HG02678 (cell line): ENCODE measurements around the gene NEO1.

ENCODE experiments used
- ATAC-seq: cut with Tn5 transposase; IDR thresholded peaks from one replicate; pipeline ENCODE4 v1.9.1; 2021; ENCODE audit warnings: mild to moderate bottlenecking, moderate library complexity; ENCODE audit not compliant: unreplicated experiment

NEO1 gene

DNA sequence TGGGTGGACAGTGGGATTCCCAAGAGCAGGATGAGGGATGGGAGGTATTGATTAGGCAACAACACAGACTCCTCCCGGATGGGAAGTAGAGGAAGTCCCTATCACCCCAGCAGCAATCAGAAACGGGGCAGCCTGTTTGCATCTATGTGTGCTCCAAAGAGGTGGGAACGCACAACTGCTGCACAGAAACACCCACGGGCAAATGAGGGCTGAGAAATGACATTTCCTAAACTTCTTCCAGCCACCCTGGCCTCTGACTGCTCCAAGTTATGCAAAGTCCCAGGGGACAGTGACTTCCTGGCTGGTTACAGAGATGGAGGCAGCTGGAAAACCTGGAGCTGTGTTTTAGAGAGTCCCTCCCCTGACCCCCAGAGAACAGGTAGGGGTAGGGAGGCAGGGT, 273.9 kb downstream of the NEO1 start:
- ATAC-seq: no peak

DNA sequence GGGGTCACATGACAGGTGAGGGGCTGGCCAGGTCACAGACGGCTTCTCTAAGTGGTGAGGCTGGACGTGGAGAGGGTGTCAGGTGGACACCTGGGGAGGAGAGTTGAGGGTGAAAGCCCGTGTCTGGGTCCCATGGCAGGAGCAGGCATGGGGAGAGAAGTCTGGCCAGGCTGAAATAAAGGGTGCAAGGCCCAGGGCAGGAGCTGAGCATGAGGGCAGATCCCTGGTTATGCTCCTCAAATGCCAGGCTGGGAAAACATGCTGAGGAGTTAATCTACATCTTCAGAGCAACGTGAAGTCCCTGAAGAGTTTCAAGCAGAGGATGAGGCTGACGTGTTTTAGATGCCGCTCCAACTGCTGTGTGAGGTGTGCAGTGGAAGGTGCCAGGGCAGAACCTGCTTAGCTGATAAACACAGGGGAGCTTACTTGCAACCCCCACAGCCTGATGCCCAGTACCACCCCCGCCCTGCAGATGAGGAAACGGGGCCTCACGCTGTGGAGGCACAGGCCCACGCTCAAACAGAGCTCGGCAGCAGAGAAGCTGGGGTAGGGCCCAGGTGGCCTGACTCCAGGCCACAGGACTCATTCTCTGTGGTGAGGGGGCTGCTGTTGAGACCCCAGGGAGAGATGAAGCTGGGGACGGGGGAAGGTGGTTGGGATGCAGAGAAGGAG, 276.0 kb downstream of the NEO1 start:
- ATAC-seq: no peak

GRCh38 chr15:73328981-73329380, 276.7 kb downstream of the NEO1 start:
- ATAC-seq: no peak

DNA sequence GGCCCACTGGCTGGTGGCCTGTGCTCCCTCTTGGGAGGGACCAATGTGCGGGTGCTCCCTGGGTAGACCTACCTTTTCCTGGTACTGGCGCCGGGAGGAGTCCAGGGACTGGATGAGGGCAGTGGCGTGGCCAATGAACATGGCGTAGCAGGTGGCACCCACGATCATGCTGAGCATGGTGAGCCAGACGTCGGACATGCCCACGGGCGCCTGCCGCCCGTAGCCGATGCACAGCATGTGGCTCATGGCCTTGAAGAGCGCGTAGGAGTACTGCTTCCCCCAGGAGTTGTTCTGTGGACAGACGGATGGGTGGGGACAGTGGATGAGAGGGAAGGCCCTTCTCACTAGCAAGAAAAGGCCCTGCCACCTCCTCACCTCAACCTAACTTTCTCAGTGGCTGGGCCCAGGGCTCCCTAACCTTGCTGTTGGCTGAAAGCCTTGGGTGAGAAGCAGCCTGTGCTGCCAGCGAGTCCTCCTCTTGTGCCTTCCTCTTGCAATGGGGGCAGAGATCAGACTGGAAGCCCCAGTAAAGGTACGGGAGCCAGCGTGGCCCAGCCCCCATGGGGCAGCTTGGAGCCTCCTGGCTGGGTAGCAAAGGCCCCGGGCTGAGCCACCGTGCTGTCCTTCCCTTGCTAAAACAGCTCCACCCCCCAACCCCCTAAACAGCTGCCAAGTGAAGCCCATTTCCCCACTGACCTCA, 277.4 kb downstream of the NEO1 start:
- no peak for ATAC-seq

- ATAC-seq: no peak
Measured at GRCh38 chr15:73330206-73331051, 278.2 kb downstream of the NEO1 start.

DNA sequence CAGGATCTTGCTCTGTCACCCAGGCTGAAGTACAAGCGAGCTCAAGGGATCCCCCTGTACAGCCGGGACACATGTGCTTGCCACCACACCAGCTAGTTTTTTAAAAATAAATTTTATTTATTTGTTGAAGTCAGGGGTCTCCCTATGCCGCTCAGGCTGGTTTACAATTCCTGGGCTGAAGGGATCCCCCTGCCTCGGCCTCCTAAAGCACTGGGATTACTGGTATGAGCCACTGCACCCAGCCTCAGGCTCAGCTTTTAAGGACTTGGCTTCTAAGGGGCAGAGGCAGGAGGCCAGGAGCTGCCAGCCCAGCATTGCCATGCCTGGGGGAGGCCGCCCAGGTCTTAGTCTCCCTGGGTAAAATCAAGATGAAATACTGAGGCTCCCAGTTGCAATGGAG, 279.2 kb downstream of the NEO1 start:
- no peak for ATAC-seq

DNA sequence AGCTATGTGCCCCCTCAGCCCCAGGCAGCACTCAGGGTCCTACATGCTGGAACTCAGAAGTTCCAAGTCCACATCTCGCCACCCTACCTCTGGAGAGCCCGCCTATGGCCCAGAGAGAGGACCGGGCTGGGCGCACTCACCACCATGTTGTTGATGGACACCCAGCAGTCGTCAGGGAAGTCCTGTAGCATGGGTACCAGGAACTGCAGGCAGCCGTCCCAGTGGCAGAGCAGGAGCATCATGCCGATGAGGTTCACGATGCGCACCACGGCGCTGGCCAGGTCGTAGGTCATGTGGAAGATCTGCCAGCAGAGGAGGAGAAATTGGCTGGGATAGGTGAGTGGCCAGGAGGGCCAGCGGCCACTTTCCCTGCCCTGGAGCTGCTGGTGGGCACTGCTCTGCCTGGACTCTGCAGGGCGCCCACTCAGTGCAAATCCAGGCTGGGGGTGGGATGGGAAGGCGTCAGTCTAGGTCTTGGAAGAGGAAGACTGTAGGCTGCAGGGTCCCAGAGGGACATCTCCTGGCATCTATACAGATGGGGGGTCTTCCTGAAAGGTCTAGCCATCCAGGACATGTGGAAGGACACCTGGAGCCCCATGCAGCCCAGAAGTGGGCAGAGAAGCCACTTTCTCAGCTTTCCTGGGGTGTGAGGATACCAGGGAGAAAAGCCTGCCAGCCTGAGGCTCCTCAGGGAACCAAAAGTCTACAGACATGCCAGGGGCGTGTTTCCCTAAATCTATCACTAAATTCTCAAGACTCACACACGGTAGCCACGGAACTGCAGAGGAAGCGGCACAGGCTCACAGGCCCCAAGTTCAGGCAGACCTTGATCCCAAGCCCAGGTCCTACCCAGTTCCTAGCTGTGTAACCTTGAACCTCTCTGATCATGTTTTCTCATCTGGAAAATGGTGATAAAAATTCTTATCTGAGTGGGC, 280.0 kb downstream of the NEO1 start:
- no peak for ATAC-seq

DNA sequence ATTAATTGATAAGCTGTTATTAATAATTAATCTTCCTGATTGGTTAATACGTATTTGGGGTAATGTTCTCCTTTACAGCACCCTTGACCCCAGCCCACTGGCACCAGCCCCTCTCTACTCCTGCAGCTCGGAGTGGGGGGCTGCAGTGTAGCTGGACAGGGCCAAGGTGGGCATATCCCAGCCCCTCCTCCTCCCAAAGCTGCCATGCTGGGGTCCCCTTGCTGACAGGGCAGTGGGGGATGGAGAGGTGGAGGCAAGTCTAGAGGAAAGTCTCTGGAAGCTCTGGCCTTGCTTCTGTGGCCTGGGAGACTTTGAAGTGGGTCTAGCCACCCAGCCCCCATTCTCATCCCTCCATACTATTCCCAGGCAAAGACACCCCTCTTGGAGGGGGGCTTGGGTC, 280.7 kb downstream of the NEO1 start:
- no peak for ATAC-seq

DNA sequence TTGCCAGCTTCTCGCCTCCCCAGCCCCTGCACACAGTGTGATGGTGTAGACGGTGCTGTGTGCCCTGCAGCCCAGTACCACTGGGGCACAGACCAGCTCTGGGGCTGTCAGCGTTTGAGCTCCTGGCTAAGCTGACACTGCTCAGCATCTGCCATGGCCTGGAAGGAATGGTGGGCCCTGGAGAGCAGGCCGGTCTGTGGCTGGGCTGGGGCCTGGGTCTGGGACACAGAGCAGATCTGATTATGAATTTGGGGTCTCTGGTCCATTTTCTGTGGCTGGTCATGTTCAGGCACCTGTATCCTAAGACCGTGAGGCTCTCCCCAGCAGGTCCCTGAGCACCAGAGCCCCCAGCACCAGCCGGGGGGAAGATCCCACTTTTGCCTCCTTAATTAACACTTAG, 281.8 kb downstream of the NEO1 start:
- no peak for ATAC-seq

DNA sequence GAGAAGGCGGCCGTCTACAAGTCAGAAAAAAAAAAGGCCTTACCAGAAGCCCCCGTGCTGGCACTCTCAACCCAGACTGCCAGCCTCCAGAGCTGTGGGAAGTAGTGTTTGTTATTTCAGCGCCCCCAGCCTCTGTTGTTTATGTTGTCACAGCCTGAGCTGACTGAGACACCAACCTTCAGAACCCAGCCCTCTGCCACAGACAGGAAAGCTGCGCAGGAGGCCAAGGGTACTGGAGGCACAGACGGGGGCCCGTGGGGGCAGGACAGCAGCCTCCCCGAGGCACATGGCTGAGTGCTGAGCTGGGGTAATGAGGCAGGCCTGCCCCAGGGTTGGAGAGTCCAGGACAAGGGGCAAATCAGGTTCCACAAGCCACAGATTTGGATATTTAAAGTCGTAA, 282.8 kb downstream of the NEO1 start:
- ATAC-seq: no peak

DNA sequence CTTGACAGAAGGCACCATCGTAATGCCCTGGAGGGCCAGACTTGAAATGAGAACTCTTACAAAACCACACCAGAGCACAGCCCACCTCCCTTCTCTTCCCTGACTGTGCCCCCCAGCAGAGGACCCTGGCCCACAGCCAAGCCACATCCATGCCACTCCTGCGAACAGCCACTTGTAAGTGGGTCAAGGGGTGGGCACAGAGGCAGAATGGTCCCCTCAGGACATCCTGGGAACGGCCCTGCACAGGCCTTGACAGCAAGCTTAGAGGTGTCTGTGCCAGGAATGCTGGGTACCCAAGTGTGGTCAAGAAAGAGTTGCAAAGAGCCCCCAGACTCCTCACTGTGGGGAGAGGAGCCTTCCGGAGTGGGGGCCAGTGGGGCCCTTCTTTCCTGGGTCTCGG, 283.2 kb downstream of the NEO1 start:
- no peak for ATAC-seq

DNA sequence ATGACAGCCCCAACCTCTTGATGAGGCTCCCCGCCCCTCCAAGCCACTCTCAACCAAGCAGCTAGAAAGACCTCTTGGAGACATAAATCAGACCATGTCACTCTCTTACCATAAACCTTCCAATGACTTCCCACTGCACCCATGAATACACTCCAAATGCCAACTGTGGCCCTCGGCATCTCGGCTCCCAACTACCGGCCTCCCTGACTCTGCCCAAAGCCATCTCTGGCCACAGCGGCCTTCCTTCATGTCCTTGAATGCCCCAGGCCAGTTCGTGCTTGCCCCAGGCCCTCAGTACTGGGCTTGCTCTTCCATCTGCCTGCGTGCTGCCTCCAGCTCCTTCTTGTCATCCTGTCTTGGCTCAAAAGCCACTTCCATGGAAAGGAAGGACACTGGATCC, 284.5 kb downstream of the NEO1 start:
- ATAC-seq: no peak

GRCh38 chr15:73337187-73337586, 284.9 kb downstream of the NEO1 start:
- no peak for ATAC-seq

DNA sequence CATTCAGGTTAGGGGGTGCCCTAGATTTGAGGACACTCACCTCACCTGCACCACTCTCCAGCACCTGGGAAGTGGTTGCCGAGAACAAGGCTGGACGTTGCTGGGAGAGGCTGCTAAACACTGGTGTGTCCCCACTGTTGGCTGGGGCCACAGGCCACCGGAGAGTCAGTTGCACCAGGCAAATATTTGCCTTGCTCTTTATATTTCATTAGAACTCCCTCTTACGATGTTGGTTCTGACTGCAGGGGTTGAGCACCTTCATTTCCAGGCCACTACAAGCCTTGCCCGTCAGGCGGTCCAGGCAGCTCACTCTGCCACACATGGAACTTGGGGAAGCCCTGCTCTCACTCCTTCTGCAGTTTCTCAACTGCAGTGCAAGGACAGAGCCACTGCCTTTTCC, 285.8 kb downstream of the NEO1 start:
- no peak for ATAC-seq

DNA sequence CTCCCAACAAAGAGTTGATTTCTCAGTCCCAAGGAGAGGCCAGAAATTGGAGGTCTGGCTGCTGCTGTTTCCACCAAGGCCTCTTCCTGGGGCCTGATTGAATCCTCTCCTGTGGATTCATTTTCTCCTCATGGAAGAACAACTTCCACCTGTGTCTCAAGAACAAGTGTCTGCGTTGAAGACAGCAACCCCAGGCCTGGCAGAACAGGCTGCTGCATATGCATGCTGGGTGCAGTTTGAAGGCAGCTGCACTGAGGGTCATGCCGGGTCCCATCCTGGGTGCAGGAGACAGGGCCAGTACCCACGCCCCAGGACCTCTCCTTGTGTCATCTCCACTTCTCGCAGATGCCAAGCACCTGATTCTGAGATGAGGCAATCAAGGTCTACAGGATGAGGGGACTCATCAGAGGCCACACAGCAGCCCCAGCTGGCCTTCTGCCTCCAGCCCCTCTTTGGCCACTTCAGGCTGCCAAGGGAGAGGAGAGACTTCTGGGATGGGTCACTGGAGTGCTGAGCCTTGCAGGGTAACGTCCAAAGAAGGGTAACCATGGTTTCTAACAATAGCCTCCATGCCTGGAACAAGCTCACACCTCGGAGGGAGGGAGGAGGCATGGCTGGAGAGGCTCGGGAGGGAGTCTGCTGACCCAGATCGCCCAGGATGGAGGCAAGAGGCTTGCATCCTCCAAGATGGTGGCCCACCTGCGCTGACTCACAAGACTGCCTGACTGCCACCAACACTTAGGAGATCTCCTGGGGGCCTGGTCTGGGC, 286.5 kb downstream of the NEO1 start:
- no peak for ATAC-seq

- ATAC-seq: no peak
Measured at GRCh38 chr15:73340502-73341192, 288.4 kb downstream of the NEO1 start.

- no peak for ATAC-seq
Measured at GRCh38 chr15:73341886-73342600, 289.8 kb downstream of the NEO1 start.

GRCh38 chr15:73344056-73344455, 291.8 kb downstream of the NEO1 start:
- ATAC-seq: no peak

- ATAC-seq: no peak
Measured at GRCh38 chr15:73345658-73346057, 293.4 kb downstream of the NEO1 start.
